ENCODE results near the gene TRIP6.
"Not testable (repeated sequence)": the region's sequence is repeated elsewhere in the genome, so short reads cannot be mapped to it uniquely, and the experiment has no call there.

Gene TRIP6

GRCh38 chr7:100890653-100891567 lies 23.7 kb downstream of the TRIP6 start:
- DNase-seq (ENCODE audit: low read depth) = no peak

- DNase-seq (ENCODE audit: low read depth) = no peak
These were observed 24.5 kb downstream of the TRIP6 start for GRCh38 chr7:100891568-100892247.

- no peak for DNase-seq (ENCODE audit: low read depth)
These were observed 25.5 kb downstream of the TRIP6 start for GRCh38 chr7:100892364-100893317.

GRCh38 chr7:100893318-100893895 lies 26.2 kb downstream of the TRIP6 start:
- no peak for DNase-seq (ENCODE audit: low read depth)

- DNase-seq (ENCODE audit: low read depth) = no peak
These were observed 26.9 kb downstream of the TRIP6 start for GRCh38 chr7:100893910-100894721.

- DNase-seq (ENCODE audit: low read depth) = peak; percentile 43
These were observed 27.9 kb downstream of the TRIP6 start for GRCh38 chr7:100894860-100895700.

GRCh38 chr7:100895701-100895955 lies 28.4 kb downstream of the TRIP6 start, which contains the start of gene ACHE:
TSS of gene ACHE (minus strand) at chr7:100895888. CDS start at chr7:100894232, 1,656 bp downstream.
- no peak for DNase-seq (ENCODE audit: low read depth)

- no peak for DNase-seq (ENCODE audit: low read depth)
These were observed 29.0 kb downstream of the TRIP6 start for GRCh38 chr7:100895956-100896731.

- peak; percentile 58 for DNase-seq (ENCODE audit: low read depth)
These were observed 29.8 kb downstream of the TRIP6 start for GRCh38 chr7:100896732-100897608.

GRCh38 chr7:100897772-100898454 lies 30.7 kb downstream of the TRIP6 start:
- DNase-seq (ENCODE audit: low read depth) = no peak

- no peak for DNase-seq (ENCODE audit: low read depth)
These were observed 32.2 kb downstream of the TRIP6 start for GRCh38 chr7:100899432-100899831.

- no peak for DNase-seq (ENCODE audit: low read depth)
These were observed 33.8 kb downstream of the TRIP6 start for GRCh38 chr7:100900978-100901377.

- DNase-seq (ENCODE audit: low read depth) = no peak
These were observed 34.7 kb downstream of the TRIP6 start for GRCh38 chr7:100901921-100902332.

GRCh38 chr7:100902638-100903037 lies 35.5 kb downstream of the TRIP6 start:
- no peak for DNase-seq (ENCODE audit: low read depth)

GRCh38 chr7:100908512-100908911 lies 41.3 kb downstream of the TRIP6 start:
- no peak for DNase-seq (ENCODE audit: low read depth)

- not testable (repeated sequence) for DNase-seq (ENCODE audit: low read depth)
These were observed 43.3 kb downstream of the TRIP6 start for GRCh38 chr7:100910443-100910842.

- no peak for DNase-seq (ENCODE audit: low read depth)
These were observed 44.3 kb downstream of the TRIP6 start for GRCh38 chr7:100911484-100911883.
